Mesodermal cell (in vitro differentiated cells): ENCODE measurements around the gene TIMP4. TPM values are rescaled to one million over a fixed set of nuclear protein-coding genes. Genes with fewer than 3 reads are reported as not detected.

Source experiments
- H3K27ac ChIP-seq: 2 replicates; pipeline ENCODE4 v1.7.0; 2013; ENCODE audit warnings: mild to moderate bottlenecking, low read depth, low read length, moderate library complexity; ENCODE audit not compliant: severe bottlenecking
- H3K36me3 ChIP-seq: 2 replicates; pipeline ENCODE4 v1.7.1; 2013; ENCODE audit warnings: mild to moderate bottlenecking, low read length, moderate library complexity; ENCODE audit not compliant: control insufficient read depth, insufficient read depth
- H3K4me1 ChIP-seq: one replicate; pipeline ENCODE4 v1.7.1; 2013; ENCODE audit warnings: mild to moderate bottlenecking, low read length; ENCODE audit not compliant: insufficient read depth, control insufficient read depth, poor library complexity, severe bottlenecking
- H3K4me3 ChIP-seq: 2 replicates; pipeline ENCODE4 v1.7.0; 2013; ENCODE audit warnings: low read length, control low read depth, mild to moderate bottlenecking; ENCODE audit not compliant: insufficient read depth, poor library complexity, severe bottlenecking; ENCODE audit errors: extremely low read depth
- H3K9me3 ChIP-seq: 2 replicates; pipeline ENCODE4 v1.7.1; 2013; ENCODE audit warnings: mild to moderate bottlenecking, low read length, moderate library complexity; ENCODE audit not compliant: control insufficient read depth
- whole genome bisulfite sequencing, 2 experiments: methylation state at CpG; one replicate each; pipeline ENCODE4 v1.1.5; 2013; ENCODE audit warnings: missing lambda C conversion rate in 2 of 2; ENCODE audit not compliant: insufficient coverage in 2 of 2; 5-methylcytosine and 5-hydroxymethylcytosine counted together
- polyA plus RNA-seq, 2 experiments: library from polyadenylated mRNA; stranded (reverse); fragments of 50-300 nt; gene quantifications; one replicate each; pipeline ENCODE4 v1.2.3, GENCODE V29; 2013

Gene TIMP4
- polyA plus RNA-seq (2013, experiment 1 of 2), result 1.2 TPM
- polyA plus RNA-seq (2013, experiment 2 of 2), result 0.81 TPM

GRCh38 chr3:12158387-12159226 lies at the start of gene TIMP4:
Gene TIMP4 (minus strand): TSS chr3:12158912. CDS start chr3:12158840, 72 bp downstream.
- no peaks in the 10 kb centered on the region for H3K9me3 ChIP-seq
- H3K4me3 ChIP-seq, result no peak within 1 kb of the TSS
- peaks cover 29% of the 10 kb centered on the region for H3K4me1 ChIP-seq
- peaks cover 2% of the 10 kb centered on the region for H3K36me3 ChIP-seq
- peak within 1 kb of the TSS; percentile 18 for H3K27ac ChIP-seq
- WGBS, 2 experiments, result 8 to 11% methylated on average over 29 to 33 of the region's 34 CpGs

DNA sequence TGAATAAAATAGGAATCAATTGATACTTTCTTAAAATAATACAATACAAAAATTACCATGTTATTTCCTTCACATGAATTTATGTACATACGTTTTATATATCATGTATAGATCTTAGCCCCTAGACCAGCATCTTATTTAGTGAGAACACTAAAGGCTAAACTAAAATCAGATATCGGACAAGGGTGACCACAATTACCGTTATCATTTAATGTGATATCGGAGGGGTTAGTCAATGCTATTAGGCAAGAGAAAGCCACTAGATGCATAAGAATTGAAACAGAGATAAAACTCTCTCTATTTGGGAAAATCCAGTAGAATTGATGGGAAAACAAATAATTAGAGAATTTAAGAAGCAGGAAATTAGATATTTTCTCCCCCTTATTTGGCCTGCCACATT lies 46.5 kb upstream of the TIMP4 start:
- Histone ChIP-seq H3K4me1 (no peaks in the 10 kb centered on the region), H3K36me3 (no peaks in the 10 kb centered on the region), H3K9me3 (peaks cover 7% of the 10 kb centered on the region), H3K27ac (no peak overlapping the region), H3K4me3 (no peak overlapping the region)
- 100% methylated on average over 1 of the region's 4 CpGs; no CpG with 5 or more reads in 1 of the 2 experiments for WGBS, 2 experiments

DNA sequence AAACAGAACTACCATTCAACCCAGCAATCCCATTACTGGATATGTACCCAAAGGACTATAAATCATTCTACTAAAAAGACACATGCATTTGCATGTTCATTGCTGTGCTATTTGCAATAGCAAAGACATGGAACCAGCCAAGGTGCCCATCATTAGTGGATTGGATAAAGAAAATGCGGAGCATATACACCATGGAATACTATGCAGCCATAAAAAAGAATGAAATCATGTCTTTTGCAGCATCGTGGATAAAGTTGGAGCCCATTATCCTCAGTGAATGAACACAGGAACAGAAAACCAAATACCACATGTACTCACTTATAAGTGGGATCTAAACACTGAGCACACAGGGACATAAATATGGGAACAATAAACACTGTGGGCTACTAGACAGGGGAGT lies 43.1 kb upstream of the TIMP4 start:
- no peak overlapping the region for H3K4me3 ChIP-seq
- H3K36me3 ChIP-seq, result no peaks in the 10 kb centered on the region
- H3K9me3 ChIP-seq, result no peaks in the 10 kb centered on the region
- 86% methylated on average over 2 of the region's 2 CpGs; no CpG with 5 or more reads in 1 of the 2 experiments for WGBS, 2 experiments
- no peak overlapping the region for H3K27ac ChIP-seq
- no peaks in the 10 kb centered on the region for H3K4me1 ChIP-seq

GRCh38 chr3:12198301-12198700 lies 39.6 kb upstream of the TIMP4 start:
- Histone ChIP-seq H3K4me1 (peaks cover 20% of the 10 kb centered on the region), H3K9me3 (no peaks in the 10 kb centered on the region), H3K4me3 (no peak overlapping the region), H3K27ac (no peak overlapping the region), H3K36me3 (no peaks in the 10 kb centered on the region)
- WGBS, 2 experiments, result 72 to 80% methylated on average over 1 to 4 of the region's 5 CpGs

GRCh38 chr3:12197475-12197874 lies 38.8 kb upstream of the TIMP4 start:
- H3K36me3 ChIP-seq, result no peaks in the 10 kb centered on the region
- peaks cover 3% of the 10 kb centered on the region for H3K9me3 ChIP-seq
- no peak overlapping the region for H3K27ac ChIP-seq
- H3K4me3 ChIP-seq, result no peak overlapping the region
- H3K4me1 ChIP-seq, result peaks cover 23% of the 10 kb centered on the region

DNA sequence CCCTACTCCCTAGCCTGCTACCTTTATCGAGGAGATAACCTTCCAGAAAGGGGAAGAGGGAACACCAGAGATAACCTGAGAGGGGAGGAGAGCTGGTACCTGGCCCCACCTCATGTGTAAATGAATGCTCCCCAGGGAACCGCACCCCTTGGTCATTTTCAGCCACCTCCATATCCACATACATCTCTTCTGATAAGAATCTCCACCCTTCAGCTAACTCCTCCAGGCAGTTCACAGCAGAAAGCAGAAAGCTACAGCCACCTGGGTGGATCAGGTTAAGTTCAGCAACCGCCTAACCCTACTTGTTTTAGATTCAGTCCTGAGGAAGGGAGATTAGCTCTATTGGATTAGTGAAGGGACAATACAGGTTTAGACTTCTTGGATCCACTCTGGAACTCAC lies 38.0 kb upstream of the TIMP4 start:
- Histone ChIP-seq H3K9me3 (peaks cover 3% of the 10 kb centered on the region), H3K4me1 (peaks cover 23% of the 10 kb centered on the region), H3K36me3 (no peaks in the 10 kb centered on the region), H3K27ac (no peak overlapping the region), H3K4me3 (no peak overlapping the region)
- WGBS, 2 experiments, result 80 to 100% methylated on average over 1 of the region's 3 CpGs

DNA sequence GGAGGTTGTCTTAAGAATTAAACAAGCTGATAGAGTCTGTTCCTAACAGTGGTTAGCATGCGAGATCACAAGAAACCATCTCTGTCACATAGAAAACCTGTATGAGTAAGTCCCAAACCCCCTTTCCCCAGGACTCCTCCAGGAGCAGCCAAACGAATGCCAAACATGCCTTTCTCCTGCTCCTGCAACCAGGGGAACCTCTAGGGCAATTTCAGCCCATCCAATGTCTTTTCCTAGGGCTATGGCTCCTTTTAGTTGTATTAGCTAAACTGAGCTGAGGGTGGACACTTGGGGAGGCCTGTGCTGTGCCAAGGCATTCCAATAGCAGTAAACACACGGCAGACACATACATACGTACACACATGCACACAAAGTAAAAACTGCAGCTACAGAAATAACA lies 36.5 kb upstream of the TIMP4 start:
- no peak overlapping the region for H3K4me3 ChIP-seq
- peaks cover 3% of the 10 kb centered on the region for H3K9me3 ChIP-seq
- 50 to 74% methylated on average over 2 to 4 of the region's 4 CpGs for WGBS, 2 experiments
- H3K4me1 ChIP-seq, result peaks cover 23% of the 10 kb centered on the region
- H3K27ac ChIP-seq, result no peak overlapping the region
- H3K36me3 ChIP-seq, result no peaks in the 10 kb centered on the region

GRCh38 chr3:12194669-12195161 lies 36.0 kb upstream of the TIMP4 start:
- Histone ChIP-seq H3K4me1 (peaks cover 23% of the 10 kb centered on the region), H3K36me3 (no peaks in the 10 kb centered on the region), H3K27ac (no peak overlapping the region), H3K9me3 (peaks cover 3% of the 10 kb centered on the region), H3K4me3 (no peak overlapping the region)
- WGBS, 2 experiments, result 80 to 94% methylated on average over 3 of the region's 3 CpGs

GRCh38 chr3:12194209-12194608 lies 35.5 kb upstream of the TIMP4 start:
- no peak overlapping the region for H3K27ac ChIP-seq
- H3K9me3 ChIP-seq, result peaks cover 3% of the 10 kb centered on the region
- no peaks in the 10 kb centered on the region for H3K36me3 ChIP-seq
- peaks cover 23% of the 10 kb centered on the region for H3K4me1 ChIP-seq
- 94 to 97% methylated on average over 2 to 3 of the region's 3 CpGs for WGBS, 2 experiments
- no peak overlapping the region for H3K4me3 ChIP-seq

GRCh38 chr3:12193485-12194165 lies 34.9 kb upstream of the TIMP4 start:
- Histone ChIP-seq H3K27ac (no peak overlapping the region), H3K4me3 (no peak overlapping the region), H3K4me1 (peaks cover 28% of the 10 kb centered on the region), H3K9me3 (peaks cover 3% of the 10 kb centered on the region), H3K36me3 (no peaks in the 10 kb centered on the region)
- WGBS, 2 experiments, result no CpG with 5 or more reads among the region's 1 CpG
